WTC11 (cell line): ENCODE measurements around the gene SORCS2.

Source experiments
- ATF3 ChIP-seq: sonication (generic); formaldehyde crosslinking; conservative IDR thresholded peaks from 2 replicates; pipeline ENCODE4 v1.8.1; 2022; ENCODE audit warnings: mild to moderate bottlenecking, missing genetic modification reagents
- CBFB ChIP-seq: sonication (generic); formaldehyde crosslinking; IDR thresholded peaks from 2 replicates; pipeline ENCODE4 v1.8.1; 2022; ENCODE audit warnings: mild to moderate bottlenecking, low read depth, missing genetic modification reagents
- CREM ChIP-seq: sonication (generic); formaldehyde crosslinking; IDR thresholded peaks from 2 replicates; pipeline ENCODE4 v1.8.1; 2022; ENCODE audit warnings: mild to moderate bottlenecking, missing genetic modification reagents, moderate library complexity
- CTCF ChIP-seq: fragments of 200-600 bp; IDR thresholded peaks from 2 replicates; pipeline ENCODE4 v1.8.0; 2022; ENCODE audit warnings: antibody characterized with exemption
- ELF4 ChIP-seq: sonication (generic); formaldehyde crosslinking; IDR thresholded peaks from 2 replicates; pipeline ENCODE4 v1.8.1; 2022; ENCODE audit warnings: low read depth, mild to moderate bottlenecking, moderate library complexity, missing genetic modification reagents
- GTF2I ChIP-seq: fragments of 250-450 bp; sonication (Bioruptor Pico); conservative IDR thresholded peaks from 2 replicates; pipeline ENCODE4 v1.4.0; 2021; ENCODE audit warnings: mild to moderate bottlenecking
- HMGXB4 ChIP-seq: sonication (generic); formaldehyde crosslinking; IDR thresholded peaks from 2 replicates; pipeline ENCODE4 v1.8.1; 2023; ENCODE audit warnings: mild to moderate bottlenecking, moderate library complexity, missing genetic modification reagents
- MAX ChIP-seq: sonication (generic); formaldehyde crosslinking; IDR thresholded peaks from 2 replicates; pipeline ENCODE4 v1.8.0; 2022; ENCODE audit warnings: mild to moderate bottlenecking, missing genetic modification reagents
- PREB ChIP-seq: sonication (generic); formaldehyde crosslinking; IDR thresholded peaks from 2 replicates; pipeline ENCODE4 v1.8.1; 2022; ENCODE audit warnings: mild to moderate bottlenecking, missing genetic modification reagents, moderate library complexity, borderline replicate concordance
- SMAD3 ChIP-seq: sonication (generic); formaldehyde crosslinking; IDR thresholded peaks from 2 replicates; pipeline ENCODE4 v1.8.0; 2022; ENCODE audit warnings: missing genetic modification reagents, mild to moderate bottlenecking, borderline replicate concordance
- STAT6 ChIP-seq: sonication (generic); formaldehyde crosslinking; conservative IDR thresholded peaks from 2 replicates; pipeline ENCODE4 v1.8.1; 2023; ENCODE audit warnings: mild to moderate bottlenecking, low read depth, missing genetic modification reagents, moderate library complexity
- USF2 ChIP-seq: sonication (generic); formaldehyde crosslinking; IDR thresholded peaks from 2 replicates; pipeline ENCODE4 v1.8.1; 2023; ENCODE audit warnings: mild to moderate bottlenecking, missing genetic modification reagents, moderate library complexity
- ZNF512 ChIP-seq: sonication (generic); formaldehyde crosslinking; IDR thresholded peaks from 2 replicates; pipeline ENCODE4 v1.8.1; 2022; ENCODE audit warnings: missing genetic modification reagents, borderline replicate concordance

GRCh38 chr4:7705593-7705992, 513.3 kb downstream of the SORCS2 start:
- no peak for TF ChIP-seq PREB (CRISPR knock-in tag)
- no peak for TF ChIP-seq CTCF
- TF ChIP-seq ELF4 (CRISPR knock-in tag), result no peak
- no peak for TF ChIP-seq SMAD3 (CRISPR knock-in tag)
- no peak for TF ChIP-seq CBFB (CRISPR knock-in tag)
- no peak for TF ChIP-seq ZNF512 (CRISPR knock-in tag)
- no peak for TF ChIP-seq HMGXB4 (CRISPR knock-in tag)
- TF ChIP-seq ATF3 (CRISPR knock-in tag), result no peak
- no peak for TF ChIP-seq MAX
- no peak for TF ChIP-seq STAT6
- TF ChIP-seq USF2 (CRISPR knock-in tag), result no peak
- TF ChIP-seq GTF2I (CRISPR knock-in tag), result no peak
- no peak for TF ChIP-seq CREM (CRISPR knock-in tag)
